ENCODE measurements around the gene G6PC1.
"Not testable (repeated sequence)": the region's sequence is repeated elsewhere in the genome, so short reads cannot be mapped to it uniquely, and the experiment has no call there.

Gene G6PC1

GRCh38 chr17:42873932-42874695, 26.5 kb upstream of the G6PC1 start:
- not testable (repeated sequence) for DNase-seq

- DNase-seq, result no peak
Observed at GRCh38 chr17:42877037-42877436, 23.6 kb upstream of the G6PC1 start.

- DNase-seq, result no peak
Observed at GRCh38 chr17:42878123-42878880, 22.3 kb upstream of the G6PC1 start.

- no peak for DNase-seq
Observed at GRCh38 chr17:42878924-42879595, 21.5 kb upstream of the G6PC1 start.

GRCh38 chr17:42879596-42879985, 21.0 kb upstream of the G6PC1 start:
- peak; percentile 34 for DNase-seq

GRCh38 chr17:42880776-42881310, 19.8 kb upstream of the G6PC1 start:
- DNase-seq, result no peak

GRCh38 chr17:42881706-42882105, 18.9 kb upstream of the G6PC1 start:
- DNase-seq, result not testable (repeated sequence)

- no peak for DNase-seq
Observed at GRCh38 chr17:42882166-42882565, 18.4 kb upstream of the G6PC1 start.

- no peak for DNase-seq
Observed at GRCh38 chr17:42883802-42884558, 16.6 kb upstream of the G6PC1 start.

- not testable (repeated sequence) for DNase-seq
Observed at GRCh38 chr17:42885806-42886205, 14.8 kb upstream of the G6PC1 start.

- DNase-seq, result no peak
Observed at GRCh38 chr17:42886283-42887176, 14.1 kb upstream of the G6PC1 start.

GRCh38 chr17:42889809-42890208, 10.8 kb upstream of the G6PC1 start:
- no peak for DNase-seq

- DNase-seq, result peak; percentile 78
Observed at GRCh38 chr17:42891539-42892152, 9.0 kb upstream of the G6PC1 start.

- peak; percentile 46 for DNase-seq
Observed at GRCh38 chr17:42893359-42893758, 7.2 kb upstream of the G6PC1 start.

GRCh38 chr17:42894283-42895184, 6.1 kb upstream of the G6PC1 start:
- DNase-seq, result no peak

GRCh38 chr17:42895185-42895555, 5.4 kb upstream of the G6PC1 start:
- peak; percentile 75 for DNase-seq

- no peak for DNase-seq
Observed at GRCh38 chr17:42898147-42898811, 2.3 kb upstream of the G6PC1 start.

GRCh38 chr17:42899981-42900380, 618 bp upstream of the G6PC1 start:
- DNase-seq, result not testable (repeated sequence)

GRCh38 chr17:42901535-42902229, 1.1 kb downstream of the G6PC1 start:
- DNase-seq, result no peak

All from right hindlimb (tissue), 1 donor.